OCI-LY1 (cell line): ENCODE results near the gene RAI1.
A peak's percentile ranks its signal among the peaks of the same experiment; 100 is the strongest.

Source experiments
- H2AFZ ChIP-seq: fragments of 200-600 bp; sonication (generic), shearing (Covaris generic); 2 replicates; pipeline ENCODE4 v1.6.0; 2014; ENCODE audit warnings: antibody characterized with exemption, mild to moderate bottlenecking, low read length
- H3F3A ChIP-seq: fragments of 200-600 bp; sonication (generic), shearing (Covaris generic); 2 replicates; pipeline ENCODE4 v1.6.0; 2014; ENCODE audit warnings: mild to moderate bottlenecking, antibody characterized with exemption, low read length, moderate library complexity; ENCODE audit not compliant: insufficient read depth
- H3K27ac ChIP-seq: fragments of 200-600 bp; sonication (generic); 2 replicates; pipeline ENCODE4 v1.5.1; 2014; ENCODE audit warnings: low read length, mixed run types, mild to moderate bottlenecking, low read depth; ENCODE audit not compliant: poor library complexity, severe bottlenecking
- H3K27me3 ChIP-seq: fragments of 200-600 bp; sonication (generic); 2 replicates; pipeline ENCODE4 v1.6.0; 2014; ENCODE audit warnings: antibody characterized with exemption, mild to moderate bottlenecking, low read length, moderate library complexity; ENCODE audit not compliant: insufficient read depth
- H3K36me3 ChIP-seq: fragments of 200-600 bp; sonication (generic); 2 replicates; pipeline ENCODE4 v1.6.1; 2014; ENCODE audit warnings: mild to moderate bottlenecking, antibody characterized with exemption, low read length, moderate library complexity, mixed read lengths; ENCODE audit not compliant: insufficient read depth
- H3K4me1 ChIP-seq: fragments of 200-600 bp; sonication (generic); 2 replicates; pipeline ENCODE4 v1.5.1; 2014; ENCODE audit warnings: mild to moderate bottlenecking, low read length, moderate library complexity; ENCODE audit not compliant: insufficient read depth, severe bottlenecking
- H3K4me2 ChIP-seq: fragments of 200-600 bp; sonication (generic), shearing (Covaris generic); 2 replicates; pipeline ENCODE4 v1.6.1; 2014; ENCODE audit warnings: low read length
- H3K4me3 ChIP-seq: fragments of 200-600 bp; sonication (generic); 2 replicates; pipeline ENCODE4 v1.5.1; 2014; ENCODE audit warnings: low read length, low read depth, mild to moderate bottlenecking, mixed read lengths; ENCODE audit not compliant: poor library complexity, severe bottlenecking
- H3K79me2 ChIP-seq: fragments of 200-600 bp; shearing (Covaris generic); 2 replicates; pipeline ENCODE4 v1.6.1; 2016; ENCODE audit warnings: mixed run types, low read length, mixed read lengths; ENCODE audit not compliant: insufficient read depth
- H3K9ac ChIP-seq: fragments of 200-600 bp; sonication (generic), shearing (Covaris generic); 2 replicates; pipeline ENCODE4 v1.6.1; 2014; ENCODE audit warnings: mild to moderate bottlenecking, low read length, mixed read lengths
- H3K9me2 ChIP-seq: fragments of 200-600 bp; sonication (generic), shearing (Covaris generic); 2 replicates; pipeline ENCODE4 v1.6.1; 2014; ENCODE audit warnings: low read depth, mild to moderate bottlenecking, low read length, mixed read lengths
- H3K9me3 ChIP-seq: fragments of 200-600 bp; shearing (Covaris generic); 2 replicates; pipeline ENCODE4 v1.6.1; 2014; ENCODE audit warnings: low read length, mixed read lengths
- H4K20me1 ChIP-seq: fragments of 200-600 bp; sonication (generic), shearing (Covaris generic); 2 replicates; pipeline ENCODE4 v1.6.0; 2016; ENCODE audit warnings: mild to moderate bottlenecking, low read length; ENCODE audit not compliant: insufficient read depth
- CTCF ChIP-seq: fragments of 200-600 bp; sonication (generic), shearing (Covaris generic); IDR thresholded peaks from 2 replicates; pipeline ENCODE4 v1.5.1; 2017; ENCODE audit warnings: mild to moderate bottlenecking, antibody characterized with exemption, low read length, moderate library complexity, mixed read lengths
- EZH2 ChIP-seq: fragments of 200-600 bp; sonication (generic), shearing (Covaris generic); IDR thresholded peaks from 2 replicates; pipeline ENCODE4 v1.8.0; 2017; ENCODE audit warnings: borderline replicate concordance, mixed run types, mild to moderate bottlenecking, antibody characterized with exemption, low read length, moderate library complexity, mixed read lengths

RAI1 gene

GRCh38 chr17:17661134-17661533 lies 20.1 kb upstream of the RAI1 start:
- Histone ChIP-seq H3K4me2 (no peak overlapping the region), H3K9me2 (no peaks in the 10 kb centered on the region), H2AFZ (no peak overlapping the region), H3K27ac (no peak overlapping the region), H3K9me3 (peaks cover 10% of the 10 kb centered on the region; the same call in 1 of the 2 replicates), H3K36me3 (no peaks in the 10 kb centered on the region; the same call in 1 of the 2 replicates), H3K9ac (no peak overlapping the region), H3F3A (no peaks in the 10 kb centered on the region), H3K79me2 (no peaks in the 10 kb centered on the region), H3K4me3 (no peak overlapping the region), H4K20me1 (no peaks in the 10 kb centered on the region), H3K4me1 (peaks cover 17% of the 10 kb centered on the region), H3K27me3 (peaks cover 7% of the 10 kb centered on the region; the same call in 1 of the 2 replicates)
- TF ChIP-seq EZH2: no peak
- TF ChIP-seq CTCF: no peak

GRCh38 chr17:17661834-17662385 lies 19.3 kb upstream of the RAI1 start:
- Histone ChIP-seq H3K9ac (no peak overlapping the region), H2AFZ (no peak overlapping the region), H3F3A (no peaks in the 10 kb centered on the region), H3K27ac (no peak overlapping the region), H3K4me2 (no peak overlapping the region), H3K27me3 (peaks cover 11% of the 10 kb centered on the region; the same call in 1 of the 2 replicates), H3K9me3 (peaks cover 10% of the 10 kb centered on the region; the same call in 1 of the 2 replicates), H4K20me1 (no peaks in the 10 kb centered on the region), H3K9me2 (no peaks in the 10 kb centered on the region), H3K4me3 (no peak overlapping the region), H3K36me3 (no peaks in the 10 kb centered on the region; the same call in 1 of the 2 replicates), H3K79me2 (no peaks in the 10 kb centered on the region), H3K4me1 (peaks cover 20% of the 10 kb centered on the region)
- TF ChIP-seq EZH2 (no peak), CTCF (peak; percentile 18; the same call in 1 of the 2 replicates)

- Histone ChIP-seq H3K4me1 (peaks cover 20% of the 10 kb centered on the region), H3K9me3 (peaks cover 5% of the 10 kb centered on the region; the same call in 1 of the 2 replicates), H3K9ac (no peak overlapping the region), H3F3A (no peaks in the 10 kb centered on the region), H3K79me2 (no peaks in the 10 kb centered on the region), H3K4me3 (peak overlapping the region; percentile 17), H3K4me2 (peak overlapping the region; percentile 8; the same call in 1 of the 2 replicates), H3K27ac (no peak overlapping the region), H3K9me2 (no peaks in the 10 kb centered on the region), H2AFZ (no peak overlapping the region), H4K20me1 (no peaks in the 10 kb centered on the region), H3K36me3 (no peaks in the 10 kb centered on the region), H3K27me3 (peaks cover 11% of the 10 kb centered on the region; the same call in 1 of the 2 replicates)
- TF ChIP-seq EZH2 (no peak), CTCF (no peak)
Observed at GRCh38 chr17:17663160-17664063, 17.8 kb upstream of the RAI1 start.
